Testis (tissue), 3 donors: ENCODE results near the gene TRPM4. TPM values are rescaled to one million over a fixed set of nuclear protein-coding genes. Genes with fewer than 3 reads are reported as not detected.

ENCODE experiments used
- DNase-seq: peaks from one replicate; pipeline ENCODE4 v3.0.0-alpha.2; 2019
- H3K27ac ChIP-seq, 2 donors: fragments of 200-600 bp; sonication (generic); one replicate each; pipeline ENCODE4 v1.5.1; 2019
- H3K27me3 ChIP-seq: fragments of 200-600 bp; sonication (generic); one replicate; pipeline ENCODE4 v1.5.1; 2019
- H3K36me3 ChIP-seq: fragments of 200-600 bp; sonication (generic); one replicate; pipeline ENCODE4 v1.5.1; 2017; ENCODE audit warnings: low read depth; ENCODE audit errors: missing control alignments
- H3K4me1 ChIP-seq: fragments of 200-600 bp; sonication (generic); one replicate; pipeline ENCODE4 v1.5.1; 2019
- H3K4me3 ChIP-seq, 2 donors: fragments of 200-600 bp; sonication (generic); one replicate each; pipeline ENCODE4 v1.5.1; 2017 to 2019
- H3K9me3 ChIP-seq: fragments of 200-600 bp; sonication (generic); one replicate; pipeline ENCODE4 v1.5.1; 2017
- CTCF ChIP-seq, 3 experiments: fragments of 450-650 bp in 2 of 3; fragments of 200-600 bp in 1 of 3; sonication (generic) in 1 of 3; IDR thresholded peaks; one replicate each; pipeline ENCODE4 v1.5.1; 2016 to 2019; ENCODE audit warnings: antibody characterized with exemption in 3 of 3, mild to moderate bottlenecking in 2 of 3, moderate library complexity in 1 of 3
- POLR2A ChIP-seq: fragments of 450-650 bp; IDR thresholded peaks from one replicate; pipeline ENCODE4 v1.6.1; 2017; ENCODE audit warnings: antibody characterized with exemption, mild to moderate bottlenecking, moderate library complexity
- WGBS, 2 donors: methylation state at CpG; one replicate each; pipeline ENCODE4 v1.1.5; 2018; 5-methylcytosine and 5-hydroxymethylcytosine counted together
- intact Hi-C: fragments of 100-400 bp; cut with DNase I; formaldehyde crosslinking; loops from one replicate; pipeline ENCODE4 v1.15.1; 2023; ENCODE audit warnings: low total_unique reads
- polyA plus RNA-seq: library from polyadenylated mRNA; stranded (reverse); fragments of 350-450 nt; fragmentation: Illumina TruSeq; extraction: RNeasy Lipid Tissue Mini Kit (QIAGEN cat#74804); gene quantifications from one replicate; pipeline ENCODE4 v1.2.3, GENCODE V29; 2014; ENCODE audit warnings: low read depth, low replicate concordance; ENCODE audit not compliant: insufficient read depth
- total RNA-seq, 2 donors: library from RNA; depleted of rRNA; stranded (reverse); fragments of >200 nt; gene quantifications; one replicate each; pipeline ENCODE4 v1.2.3, GENCODE V29; 2016

Gene TRPM4
- total and polyA plus RNA-seq, 3 donors from 2014 or later = 16.0 to 45.7 (median 30.5) TPM

- no peak overlapping the region for H3K27ac ChIP-seq
- H3K9me3 ChIP-seq = no peaks in the 10 kb centered on the region
- WGBS, 2 donors = 86 to 97% methylated on average over 6 to 9 of the region's 9 CpGs
- H3K4me1 ChIP-seq = no peaks in the 10 kb centered on the region
- intact Hi-C loops = no loop called here
- TF ChIP-seq CTCF (IDR thresholded peaks at IDR 0.05) (no peak), POLR2A (no peak)
- no peaks in the 10 kb centered on the region for H3K36me3 ChIP-seq
- no peaks in the 10 kb centered on the region for H3K27me3 ChIP-seq
- H3K4me3 ChIP-seq = no peak overlapping the region
- no peak for DNase-seq
Measured at GRCh38 chr19:49244256-49244655, 86.7 kb downstream of the TRPM4 start.

GRCh38 chr19:49247676-49248075 is 90.1 kb downstream of the TRPM4 start:
- no peaks in the 10 kb centered on the region for H3K4me1 ChIP-seq
- H3K36me3 ChIP-seq = no peaks in the 10 kb centered on the region
- 67 to 77% methylated on average over 1 to 2 of the region's 2 CpGs for WGBS, 2 donors
- H3K4me3 ChIP-seq = no peak overlapping the region
- no peaks in the 10 kb centered on the region for H3K27me3 ChIP-seq
- H3K27ac ChIP-seq = no peak overlapping the region
- TF ChIP-seq CTCF (IDR thresholded peaks at IDR 0.05) = no peak
- no peak for TF ChIP-seq POLR2A
- intact Hi-C loops = no loop called here
- no peaks in the 10 kb centered on the region for H3K9me3 ChIP-seq
- DNase-seq = no peak

GRCh38 chr19:49249933-49250332 is 92.3 kb downstream of the TRPM4 start:
- TF ChIP-seq POLR2A (no peak), CTCF (IDR thresholded peaks at IDR 0.05) (no peak)
- DNase-seq = no peak
- intact Hi-C loops = no loop called here
- Histone ChIP-seq H3K36me3 (no peaks in the 10 kb centered on the region), H3K9me3 (no peaks in the 10 kb centered on the region), H3K27me3 (no peaks in the 10 kb centered on the region), H3K4me1 (no peaks in the 10 kb centered on the region), H3K4me3 (no peak overlapping the region), H3K27ac (no peak overlapping the region)
- 79 to 86% methylated on average over 2 of the region's 2 CpGs for WGBS, 2 donors

- Histone ChIP-seq H3K27ac (no peak overlapping the region), H3K4me1 (no peaks in the 10 kb centered on the region), H3K4me3 (no peak overlapping the region), H3K9me3 (no peaks in the 10 kb centered on the region), H3K27me3 (no peaks in the 10 kb centered on the region), H3K36me3 (no peaks in the 10 kb centered on the region)
- no peak for DNase-seq
- intact Hi-C loops = no loop called here
- TF ChIP-seq CTCF (IDR thresholded peaks at IDR 0.05) (no peak), POLR2A (no peak)
- WGBS, 2 donors = 82 to 87% methylated on average over 10 of the region's 10 CpGs
Measured at GRCh38 chr19:49255674-49256073, 98.1 kb downstream of the TRPM4 start.

- no peaks in the 10 kb centered on the region for H3K4me1 ChIP-seq
- intact Hi-C loops = no loop called here
Measured at GRCh38 chr19:49256691-49257090, 99.1 kb downstream of the TRPM4 start.

More at GRCh38 chr19:49256691-49257090, 99.1 kb downstream of the TRPM4 start:
- WGBS, 2 donors = 69 to 82% methylated on average over 3 of the region's 3 CpGs
- Histone ChIP-seq H3K27me3 (no peaks in the 10 kb centered on the region), H3K27ac (no peak overlapping the region), H3K36me3 (no peaks in the 10 kb centered on the region), H3K9me3 (no peaks in the 10 kb centered on the region), H3K4me3 (no peak overlapping the region)
- DNase-seq = no peak
- TF ChIP-seq POLR2A (no peak), CTCF (IDR thresholded peaks at IDR 0.05) (no peak)
